ENCODE data around the gene BOD1L2. TPM values are rescaled to one million over a fixed set of nuclear protein-coding genes. Genes with fewer than 3 reads are reported as not detected.

The BOD1L2 gene
- total RNA-seq, 2 donors from 2014 or later = 24.1 TPM; not detected in 1

DNA sequence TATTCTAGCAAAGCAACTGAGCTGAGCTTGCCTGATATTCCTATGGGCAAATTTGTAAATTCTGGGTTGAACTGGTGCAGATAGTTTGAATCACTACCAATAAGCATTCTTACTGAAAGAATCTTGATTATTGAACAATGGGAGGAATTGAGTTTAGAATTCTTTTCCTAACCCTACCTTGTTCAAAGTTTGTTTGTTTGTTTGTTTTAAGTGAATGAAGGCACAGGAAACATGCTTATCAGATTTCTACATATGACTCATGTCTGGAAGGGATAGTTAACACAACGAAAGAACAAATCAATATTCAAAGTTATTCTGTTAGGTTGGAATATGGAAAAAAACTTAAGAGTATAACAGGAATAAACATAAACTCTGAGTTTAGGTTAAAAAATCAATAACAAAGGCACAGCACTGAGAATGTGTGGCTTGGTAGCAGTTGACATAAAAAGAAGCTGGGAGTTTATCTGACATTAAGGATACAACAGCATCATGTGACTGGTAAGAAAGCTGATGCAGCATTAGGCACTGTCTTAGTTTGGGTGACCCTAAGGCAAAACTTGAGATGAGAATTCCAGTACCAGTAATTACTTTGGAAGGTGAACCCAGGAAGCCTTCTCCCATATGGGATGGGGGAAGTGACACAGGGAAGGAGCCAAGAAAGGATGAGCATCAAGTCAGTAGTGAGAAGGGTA lies 20.9 kb downstream of the BOD1L2 start:
- no peaks in the 10 kb centered on the region for H3K27me3 ChIP-seq (replicated peaks; ENCODE audit: insufficient read depth)
- intact Hi-C loops (cut with DNase I) = no loop called here
- no peak overlapping the region for H3K27ac ChIP-seq
- no peak overlapping the region for H3K4me3 ChIP-seq
- H3K36me3 ChIP-seq = no peaks in the 10 kb centered on the region
- TF ChIP-seq, protein P1, sequence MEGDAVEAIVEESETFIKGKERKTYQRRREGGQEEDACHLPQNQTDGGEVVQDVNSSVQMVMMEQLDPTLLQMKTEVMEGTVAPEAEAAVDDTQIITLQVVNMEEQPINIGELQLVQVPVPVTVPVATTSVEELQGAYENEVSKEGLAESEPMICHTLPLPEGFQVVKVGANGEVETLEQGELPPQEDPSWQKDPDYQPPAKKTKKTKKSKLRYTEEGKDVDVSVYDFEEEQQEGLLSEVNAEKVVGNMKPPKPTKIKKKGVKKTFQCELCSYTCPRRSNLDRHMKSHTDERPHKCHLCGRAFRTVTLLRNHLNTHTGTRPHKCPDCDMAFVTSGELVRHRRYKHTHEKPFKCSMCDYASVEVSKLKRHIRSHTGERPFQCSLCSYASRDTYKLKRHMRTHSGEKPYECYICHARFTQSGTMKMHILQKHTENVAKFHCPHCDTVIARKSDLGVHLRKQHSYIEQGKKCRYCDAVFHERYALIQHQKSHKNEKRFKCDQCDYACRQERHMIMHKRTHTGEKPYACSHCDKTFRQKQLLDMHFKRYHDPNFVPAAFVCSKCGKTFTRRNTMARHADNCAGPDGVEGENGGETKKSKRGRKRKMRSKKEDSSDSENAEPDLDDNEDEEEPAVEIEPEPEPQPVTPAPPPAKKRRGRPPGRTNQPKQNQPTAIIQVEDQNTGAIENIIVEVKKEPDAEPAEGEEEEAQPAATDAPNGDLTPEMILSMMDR (IDR thresholded peaks at IDR 0.05) = no peak
- no peak for TF ChIP-seq POLR2AphosphoS5 (IDR thresholded peaks at IDR 0.05)
- no peak for TF ChIP-seq POLR2A (IDR thresholded peaks at IDR 0.05)
- DNase-seq (ENCODE audit: low spot score) = no peak
- H3K4me1 ChIP-seq (replicated peaks) = no peaks in the 10 kb centered on the region
- WGBS = 87% methylated on average over 1 of the region's 1 CpG
- no peaks in the 10 kb centered on the region for H3K9me3 ChIP-seq

DNA sequence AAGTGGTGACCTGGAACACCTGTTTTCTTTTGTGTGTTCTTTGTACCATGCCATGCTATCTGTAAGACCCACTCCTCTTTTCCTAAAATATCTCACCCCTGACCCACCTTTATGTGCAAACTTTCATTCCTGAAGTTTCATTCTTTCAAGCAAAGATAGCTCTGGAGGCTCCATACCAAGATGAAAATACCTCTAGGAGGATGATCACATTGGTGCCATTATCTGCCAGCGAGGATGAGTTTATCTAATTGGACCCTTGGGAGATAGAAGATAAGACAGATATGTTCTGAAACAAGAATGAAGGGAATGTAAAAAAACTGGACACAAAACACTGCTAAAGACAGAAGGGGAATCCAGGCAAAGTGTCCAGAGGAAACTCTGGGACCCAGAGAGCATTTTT lies 24.1 kb downstream of the BOD1L2 start:
- WGBS = 62% methylated on average over 1 of the region's 1 CpG
- Histone ChIP-seq H3K36me3 (no peaks in the 10 kb centered on the region), H3K4me3 (no peak overlapping the region), H3K27ac (no peak overlapping the region), H3K9me3 (no peaks in the 10 kb centered on the region), H3K27me3 (replicated peaks; ENCODE audit: insufficient read depth) (no peaks in the 10 kb centered on the region), H3K4me1 (replicated peaks) (no peaks in the 10 kb centered on the region)
- intact Hi-C loops (cut with DNase I) = no loop called here
- TF ChIP-seq POLR2A (IDR thresholded peaks at IDR 0.05) = no peak
- TF ChIP-seq, protein P1 (IDR thresholded peaks at IDR 0.05) = no peak
- no peak for TF ChIP-seq POLR2AphosphoS5 (IDR thresholded peaks at IDR 0.05)
- DNase-seq (ENCODE audit: low spot score) = no peak

DNA sequence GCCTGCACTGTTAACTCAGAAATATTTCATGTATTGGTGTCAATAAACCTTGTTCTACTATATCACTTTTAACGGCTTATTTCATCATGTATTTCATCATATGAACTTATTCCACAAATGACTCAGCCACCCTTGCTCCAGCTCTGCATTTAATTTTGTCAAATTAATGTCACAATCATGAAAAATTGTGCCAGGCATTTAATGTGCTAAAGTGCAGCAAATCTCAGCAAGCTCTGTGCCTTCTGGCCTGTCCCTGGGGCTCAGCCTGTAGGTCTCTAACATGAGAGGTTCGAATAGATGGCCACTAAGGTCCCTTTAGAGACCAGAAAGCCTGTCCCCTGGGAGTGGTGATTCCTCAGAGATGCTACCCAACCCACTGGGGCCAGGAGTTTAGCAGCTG lies 28.6 kb downstream of the BOD1L2 start:
- Histone ChIP-seq H3K4me1 (replicated peaks) (no peaks in the 10 kb centered on the region), H3K36me3 (no peaks in the 10 kb centered on the region), H3K9me3 (no peaks in the 10 kb centered on the region), H3K27me3 (replicated peaks; ENCODE audit: insufficient read depth) (no peaks in the 10 kb centered on the region), H3K4me3 (no peak overlapping the region), H3K27ac (no peak overlapping the region)
- no peak for DNase-seq (ENCODE audit: low spot score)
- intact Hi-C loops (cut with DNase I) = no loop called here
- no peak for TF ChIP-seq POLR2AphosphoS5 (IDR thresholded peaks at IDR 0.05)
- no peak for TF ChIP-seq POLR2A (IDR thresholded peaks at IDR 0.05)
- TF ChIP-seq, protein P1 (IDR thresholded peaks at IDR 0.05) = no peak
- 80% methylated on average over 2 of the region's 2 CpGs for WGBS

DNA sequence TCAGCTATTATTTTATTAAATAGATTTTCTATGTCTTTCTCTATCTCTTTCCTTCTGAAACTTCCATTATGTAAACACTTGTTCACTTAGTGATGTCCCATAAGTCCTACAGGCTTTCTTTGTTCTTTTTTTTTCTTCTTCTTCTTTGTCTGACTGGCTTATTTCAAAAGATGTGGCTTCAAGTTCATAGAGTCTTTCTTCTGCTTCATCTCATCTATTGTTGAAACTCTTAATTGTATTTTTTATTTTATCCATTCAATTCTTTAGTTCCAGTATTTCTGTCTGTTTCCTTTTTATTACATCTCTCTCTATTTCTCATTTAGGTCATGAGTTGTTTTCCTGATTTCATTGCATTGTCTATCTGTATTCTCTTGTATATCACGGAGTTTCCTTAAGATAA lies 38.5 kb downstream of the BOD1L2 start:
- Histone ChIP-seq H3K4me3 (no peak overlapping the region), H3K4me1 (replicated peaks) (no peaks in the 10 kb centered on the region), H3K27me3 (replicated peaks; ENCODE audit: insufficient read depth) (no peaks in the 10 kb centered on the region), H3K36me3 (no peaks in the 10 kb centered on the region), H3K9me3 (no peaks in the 10 kb centered on the region), H3K27ac (no peak overlapping the region)
- intact Hi-C loops (cut with DNase I) = no loop called here
- 89% methylated on average over 1 of the region's 1 CpG for WGBS
- no peak for TF ChIP-seq POLR2AphosphoS5 (IDR thresholded peaks at IDR 0.05)
- TF ChIP-seq, protein P1 (IDR thresholded peaks at IDR 0.05) = no peak
- TF ChIP-seq POLR2A (IDR thresholded peaks at IDR 0.05) = no peak
- no peak for DNase-seq (ENCODE audit: low spot score)

DNA sequence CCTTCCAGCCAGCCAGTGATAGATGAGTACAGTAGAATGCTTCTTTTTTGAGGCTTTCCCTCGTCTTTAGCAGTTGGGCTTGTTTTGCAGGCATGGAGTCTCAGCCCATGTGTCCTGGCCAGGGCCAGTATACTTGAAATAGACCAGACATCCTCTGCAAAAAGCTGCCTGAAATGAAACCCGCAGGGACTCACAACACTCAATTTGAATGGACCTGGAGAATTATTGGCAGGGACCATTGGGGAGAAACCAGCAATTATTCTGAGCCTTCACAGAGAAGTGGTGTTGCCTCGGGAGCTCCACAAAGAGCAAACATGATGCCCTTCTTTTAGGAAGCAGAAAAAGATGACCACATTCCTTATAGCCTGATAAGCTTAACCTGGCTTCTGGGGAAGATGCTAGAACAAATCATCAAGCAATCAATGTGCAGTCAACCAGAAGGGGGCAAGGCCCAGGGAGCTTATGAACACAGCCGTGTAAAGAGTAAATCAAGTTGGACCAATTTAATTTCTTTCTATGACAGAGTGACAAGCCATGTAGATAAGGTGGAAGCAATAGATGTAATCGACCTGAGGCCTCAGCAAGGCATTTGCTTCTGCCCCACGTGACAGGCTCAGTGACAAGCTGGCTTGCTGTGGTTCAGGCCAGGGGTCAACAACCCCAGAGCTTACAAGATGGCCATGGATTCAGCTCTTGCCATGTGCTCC lies 42.1 kb downstream of the BOD1L2 start:
- Histone ChIP-seq H3K4me3 (no peak overlapping the region), H3K27me3 (replicated peaks; ENCODE audit: insufficient read depth) (no peaks in the 10 kb centered on the region), H3K27ac (no peak overlapping the region), H3K36me3 (no peaks in the 10 kb centered on the region), H3K9me3 (no peaks in the 10 kb centered on the region), H3K4me1 (replicated peaks) (no peaks in the 10 kb centered on the region)
- no peak for DNase-seq (ENCODE audit: low spot score)
- TF ChIP-seq POLR2A (IDR thresholded peaks at IDR 0.05) (no peak), POLR2AphosphoS5 (IDR thresholded peaks at IDR 0.05) (no peak)
- TF ChIP-seq, protein P1 (IDR thresholded peaks at IDR 0.05) = no peak
- 66% methylated on average over 6 of the region's 6 CpGs for WGBS
- intact Hi-C loops (cut with DNase I) = no loop called here
